Lower leg skin (tissue), 4 donors: Measurements from ENCODE around the gene ACSL6. TPM values are rescaled to one million over a fixed set of nuclear protein-coding genes. Genes with fewer than 3 reads are reported as not detected.
"Not testable (repeated sequence)": the region's sequence is repeated elsewhere in the genome, so short reads cannot be mapped to it uniquely, and the experiment has no call there.

Source experiments
- DNase-seq, 2 donors: peaks; one replicate each; pipeline ENCODE4 v3.0.0-alpha.2; 2019; ENCODE audit warnings: low spot score in 2 of 2
- H3K4me3 ChIP-seq: fragments of 200-600 bp; sonication (generic); 2 replicates; pipeline ENCODE4 v1.5.1; 2017; ENCODE audit warnings: mild to moderate bottlenecking, low read depth; ENCODE audit not compliant: poor library complexity, severe bottlenecking
- POLR2A ChIP-seq, 2 donors: fragments of 450-650 bp; IDR thresholded peaks; one replicate each; pipeline ENCODE4 v1.6.1; 2016 to 2017; ENCODE audit warnings: antibody characterized with exemption in 2 of 2, mild to moderate bottlenecking in 1 of 2, moderate library complexity in 1 of 2
- WGBS, 2 donors: methylation state at CpG; one replicate each; pipeline ENCODE4 v1.1.5; 2018; 5-methylcytosine and 5-hydroxymethylcytosine counted together
- intact Hi-C: fragments of 100-400 bp; cut with DNase I; formaldehyde crosslinking; loops from one replicate; pipeline ENCODE4 v1.15.0; 2023; ENCODE audit warnings: low total_unique reads
- total RNA-seq, 4 donors: library from RNA; depleted of rRNA; stranded (reverse); fragments of >200 nt; gene quantifications; one replicate each; pipeline ENCODE4 v1.1.0, GENCODE V29; 2016
- TF ChIP-seq, protein P1 (sequence below), 3 donors: fragments of 450-650 bp; IDR thresholded peaks; one replicate each; pipeline ENCODE4 v1.5.1; 2016; ENCODE audit warnings: antibody characterized with exemption in 3 of 3, mild to moderate bottlenecking in 3 of 3, moderate library complexity in 2 of 3

Gene ACSL6
- total RNA-seq, 4 donors from 2014 or later, result 0.27 to 0.59 (median 0.32) TPM; not detected in 1

DNA sequence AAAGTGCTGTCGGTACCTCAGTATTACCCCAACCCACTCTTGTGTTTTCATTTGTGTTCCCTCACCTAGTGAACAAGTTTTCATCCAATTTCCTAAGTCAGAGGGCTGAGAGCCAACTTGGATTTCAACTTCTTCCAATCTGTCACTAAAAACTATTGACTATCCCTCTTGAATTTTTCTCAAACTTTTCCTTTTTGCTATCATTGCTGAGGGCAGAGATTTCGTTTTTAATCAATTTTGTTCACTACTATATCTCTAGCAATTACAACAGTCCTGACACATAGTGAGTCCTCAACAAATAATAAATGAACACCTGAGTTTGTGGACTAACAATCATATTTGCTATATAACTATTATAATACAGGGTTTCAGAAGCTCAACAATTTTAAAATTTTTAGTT lies 95.0 kb downstream of the ACSL6 start:
- no peak for DNase-seq
- intact Hi-C loops, result no loop called here
- WGBS, 2 donors, result 42 to 67% methylated on average over 2 of the region's 2 CpGs
- TF ChIP-seq, protein P1, sequence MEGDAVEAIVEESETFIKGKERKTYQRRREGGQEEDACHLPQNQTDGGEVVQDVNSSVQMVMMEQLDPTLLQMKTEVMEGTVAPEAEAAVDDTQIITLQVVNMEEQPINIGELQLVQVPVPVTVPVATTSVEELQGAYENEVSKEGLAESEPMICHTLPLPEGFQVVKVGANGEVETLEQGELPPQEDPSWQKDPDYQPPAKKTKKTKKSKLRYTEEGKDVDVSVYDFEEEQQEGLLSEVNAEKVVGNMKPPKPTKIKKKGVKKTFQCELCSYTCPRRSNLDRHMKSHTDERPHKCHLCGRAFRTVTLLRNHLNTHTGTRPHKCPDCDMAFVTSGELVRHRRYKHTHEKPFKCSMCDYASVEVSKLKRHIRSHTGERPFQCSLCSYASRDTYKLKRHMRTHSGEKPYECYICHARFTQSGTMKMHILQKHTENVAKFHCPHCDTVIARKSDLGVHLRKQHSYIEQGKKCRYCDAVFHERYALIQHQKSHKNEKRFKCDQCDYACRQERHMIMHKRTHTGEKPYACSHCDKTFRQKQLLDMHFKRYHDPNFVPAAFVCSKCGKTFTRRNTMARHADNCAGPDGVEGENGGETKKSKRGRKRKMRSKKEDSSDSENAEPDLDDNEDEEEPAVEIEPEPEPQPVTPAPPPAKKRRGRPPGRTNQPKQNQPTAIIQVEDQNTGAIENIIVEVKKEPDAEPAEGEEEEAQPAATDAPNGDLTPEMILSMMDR (IDR thresholded peaks at IDR 0.05), result no peak
- TF ChIP-seq POLR2A (IDR thresholded peaks at IDR 0.05), result no peak
- H3K4me3 ChIP-seq, result no peak overlapping the region

DNA sequence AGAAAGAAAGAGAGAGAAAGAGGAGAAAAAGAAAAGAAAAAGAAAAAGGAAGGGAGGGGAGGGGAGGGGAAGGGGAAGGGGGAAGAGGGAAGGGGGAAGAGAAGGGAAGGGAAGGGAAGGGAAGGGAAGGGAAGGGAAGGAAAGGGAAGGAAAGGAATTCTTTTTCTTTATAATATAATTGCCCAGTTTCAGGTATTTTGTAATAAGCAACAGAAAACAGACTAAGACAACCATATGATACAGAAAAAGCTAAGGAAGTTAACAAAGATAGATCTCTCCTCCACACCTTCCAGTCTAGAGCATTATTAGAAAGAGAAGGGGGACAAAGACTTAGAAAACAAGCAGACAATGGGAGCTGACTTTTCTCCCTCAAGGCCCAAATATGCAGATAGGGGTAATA lies 97.0 kb downstream of the ACSL6 start:
- TF ChIP-seq, protein P1 (IDR thresholded peaks at IDR 0.05), result no peak
- TF ChIP-seq POLR2A (IDR thresholded peaks at IDR 0.05), result no peak
- no peak for DNase-seq
- H3K4me3 ChIP-seq, result no peak overlapping the region
- intact Hi-C loops, result no loop called here

DNA sequence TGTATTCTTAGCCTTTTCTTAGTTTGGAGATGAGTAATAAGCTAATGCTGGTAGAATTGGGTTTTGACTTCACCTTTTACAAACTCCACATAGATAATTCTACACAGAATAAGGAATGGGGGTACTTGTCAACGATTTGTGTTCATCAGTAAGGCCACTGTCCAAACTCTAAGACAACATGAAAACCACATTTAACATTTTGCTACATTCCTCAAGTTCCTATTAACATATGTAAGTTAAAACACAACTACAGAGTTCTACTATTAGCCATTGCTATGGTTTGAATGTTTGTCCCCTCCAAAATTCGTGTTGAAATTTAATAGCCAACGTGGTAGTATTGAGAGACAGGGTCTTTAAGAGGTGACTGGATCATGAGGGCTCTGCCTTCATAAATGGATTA lies 97.9 kb downstream of the ACSL6 start:
- no peak overlapping the region for H3K4me3 ChIP-seq
- WGBS, 2 donors, result 54 to 69% methylated on average over 3 of the region's 3 CpGs
- intact Hi-C loops, result no loop called here
- TF ChIP-seq, protein P1 (IDR thresholded peaks at IDR 0.05), result no peak
- TF ChIP-seq POLR2A (IDR thresholded peaks at IDR 0.05), result no peak
- DNase-seq, result no peak

DNA sequence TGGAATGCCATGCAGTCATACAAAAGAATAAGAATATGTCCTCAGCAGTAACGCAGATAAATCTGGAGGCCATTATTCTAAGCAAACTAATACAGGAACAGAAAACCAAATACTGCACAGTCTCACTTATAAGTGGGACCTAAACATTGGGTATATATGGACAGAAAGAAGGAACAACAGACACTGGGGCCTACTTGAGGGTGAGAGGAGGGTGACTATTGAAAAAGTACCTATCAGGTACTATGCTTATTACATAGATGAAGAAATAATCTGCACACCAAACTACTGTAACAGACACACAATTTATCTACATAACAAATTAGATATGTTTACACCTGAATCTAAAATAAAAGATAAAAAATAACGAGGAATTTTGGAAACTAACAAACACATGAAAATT lies 104.8 kb downstream of the ACSL6 start:
- WGBS, 2 donors, result 78 to 87% methylated on average over 2 of the region's 2 CpGs
- TF ChIP-seq, protein P1 (IDR thresholded peaks at IDR 0.05), result no peak
- no peak for TF ChIP-seq POLR2A (IDR thresholded peaks at IDR 0.05)
- no peak for DNase-seq
- intact Hi-C loops, result no loop called here
- no peak overlapping the region for H3K4me3 ChIP-seq

DNA sequence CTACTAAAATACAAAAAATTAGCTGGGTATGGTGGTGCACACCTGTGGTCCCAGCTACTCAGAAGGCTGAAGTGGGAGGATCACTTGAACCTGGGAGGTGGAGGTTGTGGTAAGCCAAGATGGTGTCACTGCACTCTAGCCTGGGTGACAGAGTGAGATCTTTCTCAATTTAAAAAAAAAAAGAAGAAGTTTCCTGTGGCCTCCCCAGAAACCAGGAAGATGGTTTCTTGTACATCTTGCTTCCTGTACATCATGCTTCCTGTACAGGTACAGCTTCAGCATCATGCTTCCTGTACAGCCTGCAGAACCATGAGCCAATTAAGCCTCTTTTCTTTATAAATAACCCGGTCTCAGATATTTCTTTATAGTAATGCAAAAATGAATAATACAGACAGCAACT lies 109.2 kb downstream of the ACSL6 start:
- intact Hi-C loops, H3K4me3 ChIP-seq: not testable (repeated sequence)
- 84 to 85% methylated on average over 1 of the region's 1 CpG for WGBS, 2 donors

More for the DNA sequence above, 109.2 kb downstream of the ACSL6 start:
- not testable (repeated sequence) for DNase-seq

Other genes starting within 250 kb of the ACSL6 start
- gene FNIP1, start 214.6 kb downstream of the ACSL6 start, total RNA-seq, result 10 to 100 TPM; 31.3 to 48.1 (median 36.2) TPM
- not detected for gene MEIKIN, start 66.0 kb downstream of the ACSL6 start, total RNA-seq
- not detected for gene IL3, start 49.0 kb upstream of the ACSL6 start, total RNA-seq
- gene CSF2, start 62.1 kb upstream of the ACSL6 start, total RNA-seq, result not detected
- gene P4HA2, start 216.2 kb upstream of the ACSL6 start, total RNA-seq, result 10 to 100 TPM; 18.0 to 40.5 (median 26.7) TPM
- 100 to 1,000 TPM in 1 of 4 donors, 10 to 100 TPM in 3; 52.5 to 191 (median 85.9) TPM for gene PDLIM4, start 246.0 kb upstream of the ACSL6 start, total RNA-seq